Measurements from ENCODE around the gene ERC1. TPM values are rescaled to one million over a fixed set of nuclear protein-coding genes. Genes with fewer than 3 reads are reported as not detected.
"Not testable (repeated sequence)": the region's sequence is repeated elsewhere in the genome, so short reads cannot be mapped to it uniquely, and the experiment has no call there.

The ERC1 gene
- polyA plus RNA-seq, 5 donors, result 27.0 to 40.4 (median 33.6) TPM

DNA sequence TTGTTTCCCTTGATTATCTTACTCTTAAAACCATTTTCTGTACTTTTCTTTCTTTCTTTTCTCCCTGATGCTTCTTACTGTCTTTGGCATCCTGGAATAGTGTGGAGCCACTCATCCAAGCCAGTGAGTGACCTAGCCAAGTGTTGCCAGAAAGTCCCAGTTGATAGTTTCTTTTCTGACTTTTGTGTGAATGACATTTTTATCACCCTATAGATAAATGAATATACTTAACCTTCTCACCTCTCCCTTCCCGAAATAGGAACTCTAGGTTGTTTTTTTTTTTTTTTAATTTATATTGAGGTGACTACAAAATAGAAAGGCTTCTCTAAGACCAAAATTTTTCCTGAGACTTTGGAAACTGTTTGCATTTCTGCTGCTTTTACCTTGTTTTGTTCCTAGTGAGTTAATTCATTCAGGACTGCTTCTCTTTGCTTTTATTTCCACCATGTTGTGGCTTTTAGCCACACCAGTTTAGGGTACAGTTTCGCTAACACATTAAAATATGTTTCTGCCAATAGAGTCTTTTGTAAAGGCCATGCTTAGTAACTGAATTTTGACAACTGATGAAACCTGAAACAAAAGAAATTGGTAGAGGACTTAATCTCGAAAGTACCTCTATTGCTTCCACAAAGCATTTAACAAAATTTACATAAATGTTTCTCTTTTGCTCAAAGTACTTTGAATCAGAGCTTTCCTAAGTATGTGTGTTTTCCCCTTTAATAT lies 194.6 kb downstream of the ERC1 start:
- DNase-seq, result no peak

- no peak for DNase-seq
Measured at GRCh38 chr12:1186298-1186697, 195.3 kb downstream of the ERC1 start.

DNA sequence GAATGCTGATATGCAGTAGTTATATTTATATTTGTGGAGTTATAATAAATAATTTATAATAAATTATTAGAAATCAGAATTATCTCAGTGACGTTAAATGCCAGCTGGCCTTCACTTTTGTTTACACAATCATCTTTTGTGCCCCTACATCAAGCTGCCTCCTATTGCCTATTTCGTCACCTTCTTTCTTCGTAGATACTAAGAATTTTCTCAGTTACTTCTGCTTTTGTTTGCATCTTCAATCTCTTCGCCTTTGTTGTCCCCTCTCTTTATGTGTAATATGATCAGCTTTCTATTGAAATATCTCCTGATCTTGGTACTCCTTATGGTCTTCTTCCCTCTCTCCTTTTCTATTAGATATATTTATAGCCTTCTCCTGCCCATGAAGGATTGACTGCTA lies 197.0 kb downstream of the ERC1 start:
- DNase-seq, result no peak

DNA sequence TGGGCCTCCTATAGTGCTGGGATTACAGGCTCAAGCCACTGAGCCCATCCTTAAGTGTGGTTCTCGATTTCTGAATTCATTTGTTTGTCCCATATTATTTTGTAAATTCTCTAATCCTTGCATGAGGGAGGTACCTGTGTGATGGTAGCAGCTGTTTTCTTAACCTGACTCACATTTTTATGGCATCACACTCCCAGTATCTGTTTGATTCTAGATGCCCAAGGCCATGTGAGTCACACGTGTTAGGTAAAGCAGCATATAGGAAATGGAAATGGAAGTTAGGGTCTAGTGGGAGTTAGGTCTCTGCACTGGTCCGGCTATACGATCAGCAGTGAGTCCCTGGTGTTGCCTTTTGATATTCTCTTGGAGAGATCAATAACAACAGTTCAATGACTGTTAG lies 198.1 kb downstream of the ERC1 start:
- DNase-seq, result no peak

GRCh38 chr12:1195513-1195912 lies 204.5 kb downstream of the ERC1 start:
- no peak for DNase-seq

GRCh38 chr12:1197264-1198018 lies 206.4 kb downstream of the ERC1 start:
- no peak for DNase-seq

- DNase-seq, result not testable (repeated sequence)
Measured at GRCh38 chr12:1198854-1199253, 207.8 kb downstream of the ERC1 start.

DNA sequence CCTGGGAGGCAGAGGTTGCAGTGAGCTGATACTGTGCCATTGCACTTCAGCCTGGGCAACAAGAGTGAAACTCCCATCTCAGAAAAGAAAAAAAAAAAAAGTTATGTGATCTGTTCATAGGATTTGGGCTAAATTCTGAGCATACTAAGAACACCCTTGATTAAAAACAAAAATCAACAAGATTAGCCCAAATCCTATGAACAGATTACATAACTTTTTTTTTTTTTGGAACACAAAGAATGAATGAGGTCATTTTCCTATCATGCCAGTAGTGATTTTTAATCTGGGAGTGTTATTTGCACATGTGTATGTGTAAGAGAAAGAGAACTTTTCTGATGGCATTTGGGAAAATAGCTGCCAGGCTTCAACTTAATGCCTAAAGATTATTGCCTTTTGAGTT lies 208.7 kb downstream of the ERC1 start:
- DNase-seq, result no peak

DNA sequence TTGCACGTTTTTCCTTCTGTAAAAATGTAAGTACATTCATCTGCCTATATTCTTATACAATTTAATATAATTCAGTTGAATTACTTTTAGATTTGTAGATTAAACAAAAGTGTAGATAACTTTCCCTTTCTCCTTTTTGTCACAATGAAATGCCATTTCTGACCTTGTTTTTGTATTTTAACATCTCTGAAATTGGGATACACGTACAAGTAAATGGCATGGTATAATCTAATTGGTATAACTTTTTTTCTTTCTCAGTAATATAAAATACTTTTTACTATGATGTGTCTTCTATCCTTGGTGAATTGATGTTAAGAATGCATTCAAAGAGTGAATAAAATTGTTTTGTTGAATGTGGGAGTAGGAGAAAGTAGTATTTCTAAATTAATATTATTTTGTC lies 210.0 kb downstream of the ERC1 start:
- DNase-seq, result no peak

- no peak for DNase-seq
Measured at GRCh38 chr12:1201886-1202285, 210.9 kb downstream of the ERC1 start.

GRCh38 chr12:1203735-1204019 lies 212.7 kb downstream of the ERC1 start:
- DNase-seq, result no peak

DNA sequence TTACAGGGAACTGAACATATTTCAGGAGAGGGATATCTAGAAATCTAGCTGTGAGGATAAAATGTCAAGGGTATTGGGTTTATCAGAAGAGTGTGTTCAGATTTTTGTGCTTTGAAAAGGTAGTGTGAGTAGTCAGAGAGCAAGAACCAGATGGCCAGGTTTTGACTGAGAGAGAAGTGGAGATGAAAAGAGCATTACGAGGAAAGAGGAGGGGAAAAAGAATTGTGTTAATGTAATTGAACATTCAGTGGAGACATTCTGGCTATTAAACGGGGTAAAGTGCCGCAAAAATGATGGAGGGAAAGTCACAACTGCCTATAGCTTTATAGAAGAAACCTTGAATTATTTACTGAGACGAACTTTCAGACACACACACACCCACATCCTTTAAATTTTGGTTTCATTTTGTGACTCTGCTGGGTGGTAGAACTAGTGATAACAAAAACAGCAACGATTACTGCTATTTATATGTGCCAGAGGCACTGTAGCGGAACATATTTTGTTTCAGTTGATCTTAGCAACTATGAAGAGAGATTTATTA lies 213.6 kb downstream of the ERC1 start:
- DNase-seq, result no peak

DNA sequence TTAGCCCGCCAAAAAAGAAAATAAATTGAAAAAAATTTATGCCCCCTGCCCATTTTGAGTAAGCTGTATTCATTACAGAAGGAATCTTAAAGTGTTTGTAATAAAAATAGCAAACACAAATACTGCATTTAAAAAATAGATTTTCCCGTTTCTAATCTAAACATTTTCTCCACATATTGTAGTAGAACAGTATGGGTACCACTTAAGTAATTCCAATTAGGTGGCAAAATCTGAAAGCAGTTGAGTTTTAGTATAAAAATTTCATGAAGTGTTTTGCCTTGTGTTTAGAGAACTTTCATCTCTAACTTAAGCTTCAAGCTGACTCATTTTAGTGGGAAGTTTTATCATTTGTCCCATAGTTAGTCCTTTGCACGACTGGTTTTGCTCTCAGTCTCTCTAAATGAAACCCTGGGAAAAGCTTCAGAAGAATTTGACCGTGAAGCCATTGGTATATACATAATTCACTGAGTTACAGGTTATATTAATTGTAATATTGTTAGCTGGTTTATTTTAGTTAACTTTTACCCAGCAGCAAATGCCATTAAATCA lies 214.6 kb downstream of the ERC1 start:
- DNase-seq, result no peak

GRCh38 chr12:1206118-1206734 lies 215.2 kb downstream of the ERC1 start:
- no peak for DNase-seq

- no peak for DNase-seq
Measured at GRCh38 chr12:1207276-1207675, 216.3 kb downstream of the ERC1 start.

DNA sequence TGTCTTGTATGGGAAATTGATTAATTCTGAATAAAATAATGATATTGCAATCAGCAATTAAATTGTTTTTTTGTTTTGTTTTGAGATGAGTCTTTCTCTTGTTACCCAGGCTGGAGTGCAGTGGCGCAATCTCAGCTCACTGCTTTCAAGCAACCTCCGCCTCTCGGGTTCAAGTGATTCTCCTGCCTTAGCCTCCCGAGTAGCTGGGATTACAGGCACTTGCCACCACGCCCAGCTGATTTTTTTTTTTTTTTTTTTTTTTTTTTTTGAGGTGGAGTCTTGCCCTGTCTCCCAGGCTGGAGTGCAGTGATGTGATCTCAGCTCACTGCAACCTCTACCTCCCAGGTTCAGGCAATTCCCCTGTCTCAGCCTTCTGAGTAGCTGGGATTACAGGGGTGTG lies 217.7 kb downstream of the ERC1 start:
- not testable (repeated sequence) for DNase-seq

DNA sequence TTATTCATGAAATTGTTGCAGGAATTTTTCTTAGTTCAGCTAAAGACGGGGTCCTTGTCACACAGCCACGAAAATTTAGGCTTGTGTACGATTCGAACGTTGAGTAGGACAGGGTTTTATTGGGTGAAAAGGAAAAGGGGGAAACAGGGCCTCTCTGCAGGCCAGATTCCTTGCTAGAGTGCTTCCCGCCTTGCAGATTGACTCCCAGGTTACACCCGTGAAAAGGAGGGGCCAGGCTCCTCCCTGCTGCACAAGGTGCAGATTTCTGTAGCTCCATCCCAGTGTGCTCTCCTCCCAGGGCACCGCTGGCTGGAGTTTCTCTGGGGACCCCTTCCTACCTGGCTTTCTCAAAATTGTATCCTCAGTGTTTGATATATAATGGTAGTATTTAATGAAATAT lies 221.5 kb downstream of the ERC1 start:
- DNase-seq, result no peak

GRCh38 chr12:1213205-1213604 lies 222.2 kb downstream of the ERC1 start:
- no peak for DNase-seq

GRCh38 chr12:1213618-1214205 lies 222.7 kb downstream of the ERC1 start:
- no peak for DNase-seq

GRCh38 chr12:1216560-1216959 lies 225.5 kb downstream of the ERC1 start:
- DNase-seq, result no peak

DNA sequence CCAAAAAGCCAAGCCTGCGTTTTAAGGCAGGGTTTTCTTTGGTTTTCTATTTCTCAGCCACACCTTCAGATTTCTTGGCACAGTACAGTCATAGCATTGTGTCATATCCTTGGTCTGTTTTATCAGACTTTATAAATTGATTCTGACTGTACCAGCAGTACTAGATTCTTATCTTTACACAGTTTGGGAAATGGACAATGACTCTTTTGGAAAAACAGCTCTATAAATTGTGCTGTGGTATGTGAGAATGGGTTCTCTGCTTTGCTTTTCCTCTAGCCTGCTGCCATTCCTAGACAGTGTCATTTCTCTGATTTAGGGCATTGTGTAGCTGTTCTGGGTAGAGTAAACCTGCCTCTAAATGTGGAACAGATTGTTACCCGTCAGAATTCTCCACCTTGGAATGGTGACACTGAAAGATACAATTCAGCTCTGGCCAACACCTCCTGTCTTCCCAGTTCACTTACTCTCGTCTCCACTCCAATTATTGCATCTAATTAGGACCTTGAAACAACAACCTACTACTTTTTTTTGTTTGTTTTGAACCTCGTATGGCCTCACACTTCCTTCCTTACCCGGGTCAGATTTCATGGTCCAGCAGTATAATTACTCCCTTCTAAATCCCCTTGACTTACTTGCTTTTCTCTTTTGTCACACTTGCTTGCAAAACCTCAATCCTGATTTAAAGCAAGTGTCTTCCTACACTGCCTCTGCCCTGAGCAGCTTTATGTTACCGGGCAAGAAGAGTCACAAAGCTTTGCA lies 226.3 kb downstream of the ERC1 start:
- no peak for DNase-seq

- DNase-seq, result no peak
Measured at GRCh38 chr12:1218369-1218768, 227.3 kb downstream of the ERC1 start.

All from right lung (tissue), 5 donors.